Measurements from ENCODE around the gene KLHL28.

Gene KLHL28

GRCh38 chr14:44961554-44962333 lies at the start of gene KLHL28, which contains the start of gene TOGARAM1:
Gene KLHL28 (minus strand): TSS chr14:44961947. CDS start chr14:44945928, 16,019 bp downstream.
Gene TOGARAM1 (plus strand): TSS chr14:44962190. CDS start chr14:44962422, 232 bp downstream.
- DNase-seq (ENCODE audit: low read depth in 3 of 3, low spot score in 1 of 3), result peak; percentile 79 to 90 (median 89)

DNA sequence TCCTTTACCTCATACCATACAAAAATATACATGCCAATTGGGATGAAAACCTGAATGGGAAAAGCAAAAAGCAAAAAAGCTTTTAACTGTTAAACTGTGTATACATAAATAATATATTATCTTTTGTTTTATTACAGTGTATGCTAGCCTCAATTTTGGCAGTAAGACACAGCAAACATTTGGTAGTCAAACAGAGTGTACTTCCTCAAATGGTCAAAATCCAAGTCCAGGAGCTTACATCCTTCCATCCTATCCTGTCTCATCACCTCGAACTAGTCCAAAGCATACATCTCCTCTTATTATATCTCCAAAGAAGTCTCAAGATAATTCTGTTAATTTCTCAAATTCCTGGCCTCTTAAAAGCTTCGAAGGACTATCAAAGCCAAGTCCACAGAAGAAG lies 42.2 kb upstream of the KLHL28 start:
- no peak for DNase-seq (ENCODE audit: low read depth in 3 of 3, low spot score in 1 of 3)

GRCh38 chr14:44995770-44996294 lies 34.1 kb upstream of the KLHL28 start:
- DNase-seq (ENCODE audit: low read depth in 3 of 3, low spot score in 1 of 3), result no peak

GRCh38 chr14:44995196-44995595 lies 33.4 kb upstream of the KLHL28 start:
- DNase-seq (ENCODE audit: low read depth in 3 of 3, low spot score in 1 of 3), result no peak

DNA sequence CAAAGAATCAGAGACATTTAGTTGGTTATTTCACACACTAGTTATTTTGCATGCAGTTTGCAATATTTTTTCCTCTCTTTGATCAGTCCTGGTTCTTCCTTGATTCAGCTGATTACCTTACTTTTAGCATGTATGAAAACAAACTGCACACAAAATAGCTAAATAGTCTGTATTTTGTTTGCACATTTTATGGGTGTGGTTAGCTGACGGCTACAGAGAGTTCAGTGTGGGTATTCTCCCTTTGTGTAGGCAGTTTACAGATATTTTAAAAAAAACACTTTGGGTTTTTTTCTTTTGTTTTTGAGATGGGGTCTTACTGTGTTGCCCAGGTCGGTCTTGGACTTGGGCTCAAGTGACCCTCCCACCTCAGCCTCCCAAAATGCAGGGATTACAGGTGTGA lies 28.8 kb upstream of the KLHL28 start:
- no peak for DNase-seq (ENCODE audit: low read depth in 3 of 3, low spot score in 1 of 3)

DNA sequence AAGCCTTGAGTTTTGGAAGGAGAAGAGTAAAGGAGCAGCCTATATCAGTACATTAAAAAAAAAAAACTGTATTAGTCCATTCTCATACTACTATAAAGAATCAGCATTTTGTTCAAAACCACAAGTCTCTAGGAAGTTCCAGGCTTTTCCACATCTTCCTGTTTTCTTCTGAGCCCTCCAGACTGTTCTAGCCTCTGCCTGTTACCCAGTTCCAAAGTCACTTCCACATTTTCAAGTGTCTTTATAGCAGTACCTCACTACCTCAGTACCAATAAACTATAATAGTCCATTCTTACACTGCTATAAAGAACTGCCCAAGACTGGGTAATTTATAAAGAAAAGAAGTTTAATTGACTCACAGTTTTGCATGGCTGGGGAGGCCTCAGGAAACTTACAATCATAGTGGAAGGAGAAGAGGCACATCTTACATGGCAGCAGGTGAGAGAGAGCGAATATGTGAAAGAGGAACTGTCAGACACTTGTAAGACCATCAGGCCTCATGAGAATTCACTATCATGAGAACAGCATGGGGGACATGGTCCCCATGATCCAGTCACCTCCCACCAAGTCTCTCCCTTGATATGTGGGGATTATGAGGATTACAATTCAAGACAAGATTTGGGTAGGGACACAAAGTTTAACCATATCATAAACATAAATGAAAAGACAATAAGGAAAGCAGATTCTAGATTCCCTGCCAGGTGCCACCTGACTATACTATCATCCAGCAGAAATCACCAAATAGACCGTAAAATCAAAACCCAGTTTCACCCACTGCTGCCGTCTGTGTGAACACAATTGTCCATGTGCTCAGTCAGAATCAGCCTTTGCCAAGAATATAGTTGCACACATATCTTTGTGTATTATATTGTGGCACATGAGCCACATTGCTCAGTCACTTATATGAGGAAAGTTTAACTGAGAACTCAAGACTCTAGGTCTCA lies 28.0 kb upstream of the KLHL28 start:
- no peak for DNase-seq (ENCODE audit: low read depth in 3 of 3, low spot score in 1 of 3)

DNA sequence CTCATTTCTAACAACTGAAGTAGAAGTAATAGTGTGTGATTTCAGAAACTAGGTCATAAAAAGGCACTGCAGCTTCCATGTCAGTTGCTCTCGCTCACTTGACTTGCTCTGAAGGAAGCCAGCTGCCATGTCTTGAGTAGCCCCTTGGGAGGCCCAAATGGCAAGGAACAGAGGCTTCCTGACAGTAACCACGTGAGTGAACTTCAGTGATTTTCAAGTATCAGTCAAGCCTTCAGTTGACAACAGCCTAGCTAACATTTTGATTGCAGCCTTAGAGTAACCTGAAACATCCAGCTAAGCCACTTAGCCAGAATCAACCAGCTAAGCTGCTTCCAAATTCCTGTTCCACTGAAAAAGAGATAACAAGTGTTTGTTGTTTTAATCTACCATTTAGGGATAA lies 26.9 kb upstream of the KLHL28 start:
- DNase-seq (ENCODE audit: low read depth in 3 of 3, low spot score in 1 of 3), result no peak

DNA sequence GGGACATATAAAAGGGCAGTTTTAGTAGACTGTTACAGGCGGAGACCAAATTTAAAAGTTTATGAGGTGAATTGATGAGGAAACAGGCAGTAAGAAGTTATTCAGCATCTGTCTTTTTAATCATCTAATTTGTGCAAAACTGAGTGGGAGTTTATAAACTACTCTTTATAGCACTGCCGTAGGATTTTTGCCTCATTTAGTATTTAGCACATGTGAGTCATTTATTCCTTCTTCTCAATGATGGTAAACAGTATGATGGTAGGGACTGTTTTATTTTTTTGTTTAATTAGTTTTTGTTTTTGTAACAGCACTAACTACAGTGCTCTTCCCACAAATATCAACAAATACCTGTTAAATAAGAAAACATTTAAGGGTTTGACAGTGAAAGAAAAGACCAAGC lies 20.8 kb upstream of the KLHL28 start:
- DNase-seq (ENCODE audit: low read depth in 3 of 3, low spot score in 1 of 3), result no peak

DNA sequence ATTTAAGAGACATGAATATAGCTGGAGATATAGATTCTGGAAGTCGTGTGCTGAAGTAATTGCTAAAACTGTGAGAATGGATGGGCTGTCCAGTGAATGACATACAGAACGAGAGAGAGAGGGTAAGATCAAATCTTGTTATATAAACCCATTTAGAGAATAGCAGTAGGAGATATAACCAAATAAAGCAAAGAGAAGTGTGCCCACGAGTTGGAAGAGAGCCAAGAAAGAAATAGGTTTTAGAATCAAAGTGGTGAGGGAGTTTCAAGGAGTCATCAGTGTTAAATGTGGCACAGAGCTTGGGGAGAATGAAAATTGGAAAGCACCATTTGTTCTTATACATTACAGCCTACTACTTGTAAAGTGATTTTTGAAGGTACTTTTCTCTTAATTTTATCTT lies 19.5 kb upstream of the KLHL28 start:
- DNase-seq (ENCODE audit: low read depth in 3 of 3, low spot score in 1 of 3), result no peak

- DNase-seq (ENCODE audit: low read depth in 3 of 3, low spot score in 1 of 3), result no peak
These were observed 18.1 kb upstream of the KLHL28 start for GRCh38 chr14:44979740-44980356.

- DNase-seq (ENCODE audit: low read depth in 3 of 3, low spot score in 1 of 3), result no peak
These were observed 17.5 kb upstream of the KLHL28 start for GRCh38 chr14:44979273-44979672.

GRCh38 chr14:44971459-44971858 lies 9.7 kb upstream of the KLHL28 start:
- DNase-seq (ENCODE audit: low read depth in 3 of 3, low spot score in 1 of 3), result no peak

GRCh38 chr14:44970907-44971306 lies 9.2 kb upstream of the KLHL28 start:
- DNase-seq (ENCODE audit: low read depth in 3 of 3, low spot score in 1 of 3), result no peak

GRCh38 chr14:44968714-44969113 lies 7.0 kb upstream of the KLHL28 start:
- DNase-seq (ENCODE audit: low read depth in 3 of 3, low spot score in 1 of 3), result no peak

GRCh38 chr14:44966601-44967336 lies 5.0 kb upstream of the KLHL28 start:
- no peak for DNase-seq (ENCODE audit: low read depth in 3 of 3, low spot score in 1 of 3)

GRCh38 chr14:44963775-44964380 lies 2.1 kb upstream of the KLHL28 start:
- DNase-seq (ENCODE audit: low read depth in 3 of 3, low spot score in 1 of 3), result no peak

DNA sequence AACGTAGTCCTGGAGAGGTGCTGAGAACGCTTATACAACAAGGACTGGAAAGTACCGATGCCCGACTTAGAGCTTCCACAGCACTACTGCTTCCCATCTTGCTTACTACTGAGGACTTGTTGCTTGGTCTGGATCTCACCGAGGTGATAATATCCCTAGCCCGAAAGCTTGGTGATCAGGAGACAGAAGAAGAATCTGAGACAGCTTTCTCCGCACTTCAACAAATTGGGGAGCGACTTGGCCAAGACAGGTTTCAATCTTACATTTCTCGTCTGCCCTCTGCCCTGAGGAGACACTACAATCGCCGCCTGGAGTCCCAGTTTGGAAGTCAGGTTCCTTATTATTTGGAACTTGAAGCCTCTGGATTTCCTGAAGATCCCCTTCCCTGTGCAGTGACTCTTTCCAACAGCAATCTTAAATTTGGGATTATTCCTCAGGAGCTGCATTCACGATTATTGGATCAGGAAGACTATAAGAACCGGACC lies 1.3 kb upstream of the KLHL28 start:
- DNase-seq (ENCODE audit: low read depth in 3 of 3, low spot score in 1 of 3), result no peak

GRCh38 chr14:44962334-44963043 lies 742 bp upstream of the KLHL28 start:
- no peak for DNase-seq (ENCODE audit: low read depth in 3 of 3, low spot score in 1 of 3)

- DNase-seq (ENCODE audit: low read depth in 3 of 3, low spot score in 1 of 3), result peak in 2 of 3 donors; percentile 15 to 29
These were observed 595 bp downstream of the KLHL28 start for GRCh38 chr14:44961151-44961553.

Data from stimulated activated CD4-positive, alpha-beta T cell treated with anti-CD3 and anti-CD28 coated beads, TNF-alpha, amount 100 ng/mL, for 1 hour (primary cell).